ENCODE results near the gene CCR9.

- TF ChIP-seq POLR2AphosphoS5 (IDR thresholded peaks at IDR 0.05; ENCODE audit: borderline replicate concordance, low read depth, low read length) (no peak), EZH2 (IDR thresholded peaks at IDR 0.05) (no peak), FOXP2 (optimal IDR thresholded peaks at IDR 0.05; ENCODE audit: control extremely low read depth, extremely low read length, insufficient read depth) (no peak)
These were observed 58.7 kb downstream of the CCR9 start for GRCh38 chr3:45944830-45945620.
